DMS153 treated with DMSO at 0.1 percent for 48 hours (cell line): ENCODE results near the gene PLLP.
"Not testable (repeated sequence)": the region's sequence is repeated elsewhere in the genome, so short reads cannot be mapped to it uniquely, and the experiment has no call there.

Experiments used
- DNase-seq: peaks from one replicate; lab custom pipeline; 2025; ENCODE audit not compliant: unreplicated experiment; lab: John Stamatoyannopoulos, UW

Gene PLLP

GRCh38 chr16:57273826-57274225 lies 10.6 kb downstream of the PLLP start:
- DNase-seq: no peak

DNA sequence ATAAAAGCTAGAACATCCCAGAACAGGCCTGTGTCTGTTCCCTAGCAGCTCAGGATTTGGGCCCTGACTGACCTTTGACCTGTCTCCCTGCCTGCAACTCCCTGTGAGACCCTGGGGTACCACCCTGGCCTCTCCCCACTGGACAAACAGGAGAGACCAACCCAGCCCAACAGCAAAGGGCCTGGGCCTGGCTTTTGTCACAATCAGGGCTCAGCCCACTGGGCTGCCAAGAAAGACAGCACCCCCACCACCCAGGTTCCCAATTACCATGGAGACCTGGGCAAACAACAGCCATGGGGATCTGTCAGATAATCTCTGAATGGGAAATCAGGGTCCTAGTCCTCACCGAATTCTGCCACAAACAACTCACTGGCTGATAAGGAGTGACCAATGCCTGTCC lies 11.1 kb downstream of the PLLP start:
- DNase-seq: no peak

GRCh38 chr16:57271867-57272495 lies 12.5 kb downstream of the PLLP start:
- no peak for DNase-seq

GRCh38 chr16:57271063-57271345 lies 13.5 kb downstream of the PLLP start:
- DNase-seq: no peak

DNA sequence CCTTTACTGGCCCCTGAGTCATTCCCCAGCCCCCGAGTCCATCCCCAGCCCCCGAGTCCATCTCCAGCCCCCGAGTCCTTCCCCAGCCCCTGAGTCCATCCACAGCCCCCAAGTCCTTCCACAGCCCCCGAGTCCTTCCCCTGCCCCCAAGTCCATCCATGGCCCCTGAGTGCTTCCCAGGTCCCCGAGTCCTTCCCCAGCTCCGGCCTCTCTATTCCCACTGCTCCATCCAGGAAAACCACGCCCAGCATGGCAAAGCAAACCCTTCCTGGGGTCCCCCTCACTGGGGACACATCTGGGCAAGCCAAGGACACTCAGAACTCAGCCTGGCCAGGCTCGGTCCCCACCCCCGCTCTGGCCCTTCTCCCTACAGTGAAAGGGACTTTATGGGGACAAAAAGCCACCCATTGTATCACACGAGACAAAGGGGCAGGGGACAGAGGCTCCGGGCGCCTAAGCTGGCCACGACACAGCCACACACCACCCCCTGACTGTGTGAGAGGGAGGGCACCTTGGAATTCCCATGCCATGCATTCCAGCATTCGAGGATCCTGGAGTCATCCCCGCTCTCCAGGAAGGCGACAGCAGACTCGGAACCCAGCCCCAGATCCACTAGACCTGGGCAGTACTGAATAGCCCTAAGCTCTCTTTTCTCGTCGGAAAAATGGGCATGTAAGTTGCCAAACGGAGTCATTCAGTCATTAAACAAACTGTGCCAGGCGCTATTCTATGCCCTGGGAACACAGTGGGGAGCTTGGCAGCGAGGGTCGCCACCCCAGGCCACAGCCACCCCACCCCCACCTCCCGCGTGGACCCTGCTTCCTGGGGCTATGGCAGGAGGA lies 14.0 kb downstream of the PLLP start:
- DNase-seq: no peak

GRCh38 chr16:57268804-57269800 lies 15.4 kb downstream of the PLLP start:
- DNase-seq: no peak

DNA sequence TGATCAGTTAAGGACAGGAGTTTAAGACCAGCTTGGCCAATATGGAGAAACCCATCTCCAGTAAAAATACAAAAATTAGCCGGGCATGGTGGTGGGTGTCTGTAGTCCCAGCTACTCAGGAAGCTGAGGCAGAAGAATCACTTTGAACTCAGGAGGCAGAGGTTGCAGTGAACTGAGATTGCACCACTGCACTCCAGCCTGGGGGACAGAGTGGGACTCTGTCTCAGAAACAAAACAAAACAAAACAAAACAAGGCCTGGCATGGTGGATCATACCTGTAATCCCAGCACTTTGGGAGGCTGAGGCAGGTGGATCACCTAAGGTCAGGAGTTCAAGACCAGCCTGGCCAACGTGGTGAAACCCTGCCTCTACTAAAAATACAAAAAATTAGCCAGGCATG lies 17.1 kb downstream of the PLLP start:
- DNase-seq: not testable (repeated sequence)

DNA sequence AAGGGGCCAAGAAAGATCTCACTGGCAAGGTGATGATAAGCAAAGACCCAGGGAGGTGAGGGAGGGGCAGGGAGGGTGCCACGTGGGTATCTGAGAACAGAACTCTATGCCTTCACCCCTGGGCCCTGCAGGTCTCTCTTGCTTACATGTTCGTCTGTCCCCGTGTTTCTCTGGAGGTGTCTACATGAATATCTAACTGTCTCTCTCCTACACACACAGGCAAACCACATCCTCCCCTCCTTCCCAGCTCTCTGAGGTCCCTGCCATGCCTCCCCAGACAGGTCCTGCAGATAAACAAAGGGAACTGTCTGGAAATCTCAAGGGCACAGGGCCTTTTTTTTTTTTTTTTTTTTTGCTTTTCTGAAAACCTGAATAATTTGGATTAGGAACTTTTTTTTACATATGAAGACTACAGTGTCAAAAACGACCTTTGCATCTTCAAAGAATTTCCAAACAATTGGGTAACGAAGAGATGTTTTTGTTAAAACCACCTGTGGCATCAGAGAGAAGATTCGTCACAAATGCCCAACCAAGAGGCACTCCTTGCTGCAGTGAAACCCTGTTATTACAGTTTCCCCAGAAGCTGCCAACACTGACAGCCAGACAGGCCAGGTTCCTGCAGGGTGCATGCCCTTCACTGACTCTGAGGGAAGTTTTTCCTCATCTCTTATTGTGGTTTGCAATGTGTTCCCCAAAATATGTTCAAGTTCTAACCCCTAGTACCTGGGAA lies 17.8 kb downstream of the PLLP start:
- DNase-seq: no peak

DNA sequence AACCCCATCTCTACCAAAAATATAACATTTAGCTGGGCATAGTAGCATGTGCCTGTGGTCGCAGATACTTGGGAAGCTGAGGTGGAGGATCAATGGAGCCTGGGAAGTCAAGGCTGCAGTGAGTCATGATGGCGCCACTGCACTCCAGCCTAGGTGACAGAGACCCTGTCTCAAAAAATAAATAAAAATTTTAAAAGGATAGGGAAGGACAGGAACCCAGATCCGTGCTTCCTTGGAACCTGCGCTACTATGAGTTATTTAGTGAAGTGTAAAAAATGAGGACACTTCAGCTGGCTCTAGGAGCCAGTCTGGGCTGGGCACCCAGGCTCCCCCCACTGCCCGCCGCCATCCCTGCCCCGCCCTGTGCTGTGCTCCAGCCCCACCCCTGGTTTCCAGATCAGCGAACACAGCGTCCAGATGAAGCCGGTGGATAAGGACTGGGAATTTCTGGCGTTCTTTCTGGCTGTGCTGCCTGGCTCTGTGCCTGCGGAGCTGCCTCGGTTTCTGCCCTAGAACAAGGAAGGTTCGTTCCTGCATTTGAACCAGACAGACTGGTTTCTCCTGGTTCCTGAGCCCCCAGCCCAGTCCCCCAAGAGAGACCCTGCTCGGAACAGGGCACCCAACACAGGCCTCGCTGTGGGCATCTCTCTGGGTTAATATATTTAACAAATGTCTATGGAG lies 18.5 kb downstream of the PLLP start:
- DNase-seq: peak; percentile 20

- DNase-seq: peak; percentile 13
These were observed 19.5 kb downstream of the PLLP start for GRCh38 chr16:57264950-57265371.

GRCh38 chr16:57264381-57264780 lies 20.1 kb downstream of the PLLP start:
- DNase-seq: no peak

DNA sequence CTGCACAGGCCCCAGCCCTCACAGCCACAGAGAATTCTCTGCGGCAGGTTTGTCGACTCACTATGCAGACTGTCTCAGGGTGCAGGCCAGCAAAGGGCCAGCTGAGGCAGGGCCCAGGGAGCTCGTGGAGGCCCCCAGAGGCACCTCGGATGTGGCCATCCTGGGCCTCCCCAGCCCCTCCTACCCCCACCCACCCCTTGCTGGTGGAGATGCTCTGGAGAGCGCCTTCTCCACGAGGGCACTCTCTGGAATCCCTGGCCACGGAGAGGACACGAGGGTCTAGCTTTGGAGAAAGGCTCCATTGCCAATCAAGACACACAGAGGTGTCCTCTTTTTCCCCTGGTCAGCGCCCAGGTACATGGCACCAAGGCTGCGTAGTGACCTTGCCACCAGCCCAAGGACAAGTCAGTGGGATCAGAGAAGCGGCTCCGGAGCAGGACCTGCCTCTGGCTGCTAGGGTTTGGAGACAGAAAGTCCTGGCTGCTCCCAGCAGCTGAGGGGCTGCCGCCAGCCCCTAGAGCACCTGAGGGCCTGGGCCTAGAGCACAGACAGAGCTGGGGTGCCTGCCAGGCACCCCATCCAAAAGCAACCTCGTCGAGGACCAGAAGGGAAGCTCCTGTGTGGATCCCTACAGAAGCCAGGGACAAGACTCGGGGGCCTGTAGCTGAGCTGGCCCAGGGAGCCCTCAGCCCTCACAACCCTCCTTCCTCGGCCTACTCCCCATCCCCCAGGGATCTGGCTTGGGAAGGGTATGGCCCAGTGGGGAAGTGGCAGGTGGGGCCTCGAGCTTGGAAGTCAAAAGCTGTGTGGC lies 20.7 kb downstream of the PLLP start:
- no peak for DNase-seq

DNA sequence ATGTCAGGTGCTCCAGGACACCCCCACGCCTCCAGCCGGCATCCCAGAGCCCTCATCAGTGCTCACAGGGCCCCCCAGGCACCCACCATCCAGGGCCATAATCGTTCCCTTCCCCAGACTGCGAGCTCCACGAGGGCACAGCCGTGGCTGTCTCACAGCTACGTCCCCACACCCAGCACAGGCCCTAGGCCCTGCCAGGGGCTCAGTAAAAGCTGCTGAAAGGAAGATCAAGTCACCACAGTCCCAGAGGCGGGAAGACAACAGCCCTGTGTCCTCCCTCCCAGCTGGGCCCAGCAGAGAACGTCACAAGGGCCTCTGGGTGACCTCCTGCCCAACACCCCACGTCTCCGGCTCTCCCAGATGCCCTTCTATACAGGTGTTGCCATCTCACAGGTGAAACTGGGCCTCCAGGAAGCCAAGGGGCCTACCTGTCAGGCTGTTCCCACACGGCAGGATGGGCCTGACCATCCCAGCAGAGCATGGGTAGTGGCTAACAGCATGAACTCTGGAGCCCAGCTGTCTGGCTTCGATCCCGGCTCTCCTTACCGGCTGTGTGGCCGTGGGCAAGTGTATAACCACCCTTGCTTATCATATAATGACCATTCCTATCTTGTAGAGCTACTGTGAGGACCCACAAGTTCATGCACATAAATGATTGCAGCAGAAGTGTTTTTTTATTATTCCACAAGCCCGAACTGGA lies 21.5 kb downstream of the PLLP start:
- no peak for DNase-seq

DNA sequence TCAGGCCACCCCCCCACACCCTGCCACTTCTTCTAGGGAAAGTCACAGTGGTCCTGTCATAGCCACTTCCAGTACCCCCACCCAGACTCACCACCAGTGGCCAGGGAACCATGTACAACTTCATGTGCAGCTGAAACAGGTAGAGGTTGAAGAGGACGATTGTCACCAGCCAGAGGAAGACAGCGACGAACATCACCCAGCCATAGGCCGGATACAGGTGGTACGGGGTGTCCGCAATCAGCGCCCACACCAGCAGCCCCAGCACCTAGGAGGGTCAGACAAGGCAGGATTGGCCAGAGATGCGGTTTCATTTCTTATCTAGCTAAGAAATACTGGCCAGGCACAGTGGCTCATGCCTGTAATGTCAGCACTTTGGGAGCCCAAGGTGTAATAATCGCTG lies 22.7 kb downstream of the PLLP start:
- DNase-seq: no peak

DNA sequence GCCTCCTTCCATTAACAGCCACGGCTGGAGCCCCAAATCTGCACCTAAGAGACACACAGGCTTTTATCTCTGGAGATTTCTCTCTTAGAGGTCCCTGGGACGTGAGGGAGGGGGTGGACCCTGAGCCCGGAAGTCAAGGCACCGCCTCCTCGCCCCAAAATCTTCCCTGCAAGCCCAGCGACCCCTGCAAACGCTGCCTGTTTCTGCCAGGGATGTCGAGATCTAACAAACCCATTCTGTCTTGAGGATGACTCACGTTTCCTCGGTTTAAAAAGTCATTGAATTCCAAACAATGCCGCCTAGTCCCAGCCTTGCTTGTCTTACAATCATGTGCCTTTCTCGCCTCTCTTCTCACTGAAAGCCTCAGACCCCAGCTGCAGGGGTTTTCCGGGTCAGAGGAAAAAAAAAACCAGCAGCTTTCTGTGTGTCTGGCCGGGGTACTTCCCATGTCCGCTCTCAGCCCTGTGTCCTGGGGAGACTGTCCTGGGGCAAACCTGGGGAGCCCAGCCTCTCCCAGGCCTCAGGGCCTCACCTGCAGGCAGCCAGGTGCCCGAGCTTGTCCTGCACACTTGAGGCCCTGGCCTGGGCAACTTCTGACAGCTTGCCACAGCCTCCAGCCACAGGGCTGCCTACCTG lies 24.1 kb downstream of the PLLP start:
- DNase-seq: no peak

- DNase-seq: no peak
These were observed 25.5 kb downstream of the PLLP start for GRCh38 chr16:57258910-57259475.

DNA sequence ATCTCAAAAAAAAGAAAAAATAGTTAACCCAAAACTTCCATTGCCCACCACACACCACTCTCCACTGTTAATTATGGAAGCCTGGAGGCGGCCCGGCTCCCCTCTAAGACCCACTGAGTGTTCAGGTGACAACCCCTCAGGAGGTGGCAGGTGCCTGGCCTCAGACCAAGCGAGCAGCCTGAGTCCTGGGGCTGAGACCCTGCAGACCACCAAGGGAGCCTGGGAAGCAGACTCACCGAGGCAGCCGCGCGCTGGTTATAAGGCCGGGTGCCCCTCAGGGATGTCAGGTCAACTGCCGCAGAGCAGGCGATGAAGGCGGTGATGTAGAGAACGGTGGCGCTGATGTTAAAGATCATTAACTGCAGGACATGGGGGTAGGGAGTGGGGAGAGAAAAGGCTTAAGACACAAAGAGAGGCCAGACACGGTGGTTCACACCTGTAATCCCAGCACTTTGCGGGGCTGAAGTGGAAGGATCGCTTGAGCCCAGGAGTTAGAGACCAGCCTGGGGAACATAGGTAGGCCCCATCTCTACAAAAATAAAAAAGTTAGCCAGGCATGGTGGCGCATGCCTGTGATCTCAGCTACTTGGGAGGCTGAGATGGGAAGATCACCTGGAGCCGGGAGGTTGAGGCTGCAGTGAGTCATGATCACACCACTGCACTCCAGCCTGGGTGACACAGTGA lies 26.1 kb downstream of the PLLP start:
- no peak for DNase-seq
